ENCODE results near the gene PDLIM3. TPM values are rescaled to one million over a fixed set of nuclear protein-coding genes. Genes with fewer than 3 reads are reported as not detected.
A peak's percentile ranks its signal among the peaks of the same experiment; 100 is the strongest.

Gene PDLIM3
- total and polyA plus RNA-seq, 9 of the 15 experiments (the other 6 are each of a cell fraction or from before 2014, with no cell fraction given): 0.06 TPM; not detected in 8

- no peak for TF ChIP-seq ZNF407 (IDR thresholded peaks at IDR 0.05; ENCODE audit: low read depth)
- TF ChIP-seq HMGN3 (IDR thresholded peaks at IDR 0.05; ENCODE audit: borderline replicate concordance, extremely low read depth, insufficient read length, low read depth, low read length): peak; percentile 17
- TF ChIP-seq POLR2G (IDR thresholded peaks at IDR 0.05; ENCODE audit: low read depth, low read length): 0 out of 2 replicates have a peak, but pooled peaks have one; percentile 24
- TF ChIP-seq CREBBP (IDR thresholded peaks at IDR 0.05; ENCODE audit: low read depth, low read length): no peak
- TF ChIP-seq ZNF764 (CRISPR knock-in tag; IDR thresholded peaks at IDR 0.05; ENCODE audit: low read depth): no peak
- peak; percentile 64; the same call in 1 of the 2 replicates for TF ChIP-seq ZBTB1 (CRISPR knock-in tag; IDR thresholded peaks at IDR 0.05; ENCODE audit: borderline replicate concordance, low read depth)
- TF ChIP-seq FOXK1 (CRISPR knock-in tag; IDR thresholded peaks at IDR 0.05; ENCODE audit: borderline replicate concordance): no peak
- TF ChIP-seq ATF3 (IDR thresholded peaks at IDR 0.05): no peak
- TF ChIP-seq ATF3 (CRISPR knock-in tag; conservative IDR thresholded peaks at IDR 0.05): no peak
- no peak for TF ChIP-seq SP1 (CRISPR knock-in tag; IDR thresholded peaks at IDR 0.05)
- TF ChIP-seq TAF15 (IDR thresholded peaks at IDR 0.05; ENCODE audit: low read depth, low read length): no peak
- TF ChIP-seq E2F6 (IDR thresholded peaks at IDR 0.05; ENCODE audit: borderline replicate concordance in 1 of 2, extremely low read depth in 1 of 2, insufficient read depth in 1 of 2, insufficient read length in 1 of 2, low read depth in 1 of 2, low read length in 1 of 2, poor library complexity in 1 of 2, severe bottlenecking in 1 of 2): peak in 1 of 2 experiments; percentile 14
- TF ChIP-seq CXXC5 (CRISPR knock-in tag; IDR thresholded peaks at IDR 0.05): peak; percentile 67
- TF ChIP-seq NRF1 (conservative IDR thresholded peaks at IDR 0.05 in 1 of 2, IDR thresholded peaks at IDR 0.05 in 1 of 2): peak; percentile 59 to 65; a peak in 3 of 4 replicates
- TF ChIP-seq RAD21 (CRISPR knock-in tag; conservative IDR thresholded peaks at IDR 0.05 in 1 of 2, IDR thresholded peaks at IDR 0.05 in 1 of 2): peak; percentile 54 to 64
- no peak for TF ChIP-seq ZNF24 (IDR thresholded peaks at IDR 0.05)
Observed at GRCh38 chr4:185471235-185472102, 63.8 kb downstream of the PDLIM3 start, which contains the start of gene CCDC110 (continued).

Data from K562 (cell line).